Stimulated activated CD8-positive, alpha-beta memory T cell treated with anti-CD3 and anti-CD28 coated beads, Interleukin-4, amount 100 ng/mL, for 48 hours (primary cell): ENCODE data around the gene USP50.
"Not testable (repeated sequence)": the region's sequence is repeated elsewhere in the genome, so short reads cannot be mapped to it uniquely, and the experiment has no call there.

Experiments
- DNase-seq: peaks from one replicate; pipeline ENCODE4 v3.0.0-alpha.2; 2020

Gene USP50

DNA sequence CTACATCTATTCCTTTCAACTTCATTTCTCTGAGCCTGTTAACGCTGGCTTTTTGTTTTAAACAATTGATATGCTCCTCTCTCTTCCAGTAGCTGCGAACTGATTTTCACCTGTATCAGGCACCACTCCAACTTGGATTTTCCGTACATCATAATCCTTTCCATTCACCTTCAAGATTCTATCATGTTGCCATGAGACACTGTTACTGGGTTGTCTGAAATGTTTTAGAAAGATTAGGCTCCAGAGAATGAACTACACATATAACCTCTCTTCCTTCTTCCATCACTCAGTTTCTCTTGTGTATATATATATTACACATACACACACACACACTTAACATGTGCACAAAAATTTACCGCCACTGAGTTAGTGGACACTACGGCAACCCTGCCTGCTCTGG is at the start of gene USP50:
Gene USP50, minus strand, starts transcription at position 101 of the 400 bp plus-strand sequence. CDS start 141 bp downstream, outside the sequence.
- DNase-seq, result no peak

DNA sequence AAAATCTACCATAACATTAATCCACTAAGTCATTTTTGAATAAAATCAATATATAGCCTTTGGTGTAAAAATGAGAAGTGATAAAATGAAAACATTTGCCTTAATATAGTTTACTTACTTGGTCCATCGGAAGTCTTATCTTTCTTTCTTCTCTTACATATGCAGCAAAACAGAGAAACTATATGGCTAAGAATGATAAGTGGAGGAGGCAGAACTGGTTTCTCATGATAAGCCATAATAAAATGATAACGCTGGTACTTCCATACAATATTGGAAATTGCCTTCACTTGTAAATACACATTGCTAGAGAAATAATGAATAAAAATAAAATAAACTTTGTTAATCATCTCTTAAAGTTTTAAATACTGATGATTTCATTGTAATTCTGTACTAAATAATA is 47.8 kb upstream of the USP50 start:
- no peak for DNase-seq

DNA sequence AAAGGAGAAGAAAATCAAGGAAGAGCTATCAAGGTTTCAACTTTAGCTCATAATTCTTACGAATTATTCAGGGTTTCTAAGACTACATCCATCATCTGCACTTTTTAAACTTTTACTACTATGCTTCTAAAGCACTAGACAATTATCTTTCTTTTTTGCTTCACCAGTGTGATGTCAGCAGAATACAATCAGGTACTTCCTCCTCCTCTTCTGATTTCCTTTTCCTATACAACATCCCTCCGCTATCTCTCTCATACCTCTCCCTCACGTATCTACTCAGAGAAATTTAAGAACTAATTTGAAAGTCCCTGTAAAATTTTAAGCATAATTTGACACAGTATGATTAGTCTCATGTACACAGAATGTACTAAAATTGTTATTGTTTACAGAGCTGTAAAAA is 47.3 kb upstream of the USP50 start:
- no peak for DNase-seq

DNA sequence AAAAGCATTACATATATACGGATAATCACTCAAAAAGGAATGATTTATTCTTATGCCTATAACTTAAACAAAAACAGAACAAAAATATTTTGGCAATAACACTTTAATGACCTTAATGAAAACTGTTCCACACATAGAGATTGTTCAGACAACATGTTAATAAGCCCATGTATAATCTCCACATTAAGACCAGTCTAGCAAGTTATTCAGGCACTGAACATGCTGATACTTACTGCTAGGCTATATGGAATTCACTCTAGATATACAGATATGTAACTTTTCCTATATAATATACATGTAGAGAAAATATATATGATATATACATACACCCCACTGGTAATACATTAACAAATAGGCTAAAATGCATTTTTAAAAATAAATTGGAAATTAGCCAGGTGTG is 43.8 kb upstream of the USP50 start:
- DNase-seq, result no peak

DNA sequence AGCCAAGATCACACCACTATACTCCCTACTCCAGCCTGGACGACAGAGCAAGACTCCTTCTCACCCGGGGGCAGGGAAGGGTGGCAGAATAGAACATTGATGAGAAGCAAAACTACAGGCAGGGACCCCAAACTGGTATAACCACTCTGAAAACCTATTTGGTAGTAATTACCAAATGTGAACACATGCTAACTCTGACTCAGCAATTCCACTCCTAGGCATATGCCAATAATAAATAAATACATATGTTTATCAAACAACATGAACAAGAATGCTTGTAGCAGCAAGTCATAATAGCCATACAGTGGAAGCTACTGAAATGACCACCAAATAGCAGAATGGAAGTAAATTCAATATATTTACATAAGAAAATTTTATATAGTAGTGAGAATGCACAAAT is 31.0 kb upstream of the USP50 start:
- DNase-seq, result no peak

DNA sequence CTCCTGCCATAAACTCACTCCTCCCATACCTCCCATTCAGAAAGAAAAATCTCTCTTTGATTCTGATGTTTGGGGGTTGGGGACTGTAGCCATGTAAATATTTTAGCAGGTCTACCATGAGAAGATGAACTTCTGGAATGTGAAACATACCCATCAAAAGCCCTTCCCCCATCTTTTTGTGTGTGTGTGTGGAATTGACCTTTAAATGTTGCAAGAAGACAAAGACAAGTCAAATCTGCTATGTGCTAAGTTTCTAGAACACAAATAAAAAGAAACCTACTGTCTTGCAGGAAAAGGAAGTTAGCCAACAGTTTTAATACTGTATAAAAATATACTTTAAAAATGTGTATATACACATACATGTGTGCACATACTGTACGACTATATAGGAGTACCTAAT is 29.7 kb upstream of the USP50 start:
- no peak for DNase-seq

DNA sequence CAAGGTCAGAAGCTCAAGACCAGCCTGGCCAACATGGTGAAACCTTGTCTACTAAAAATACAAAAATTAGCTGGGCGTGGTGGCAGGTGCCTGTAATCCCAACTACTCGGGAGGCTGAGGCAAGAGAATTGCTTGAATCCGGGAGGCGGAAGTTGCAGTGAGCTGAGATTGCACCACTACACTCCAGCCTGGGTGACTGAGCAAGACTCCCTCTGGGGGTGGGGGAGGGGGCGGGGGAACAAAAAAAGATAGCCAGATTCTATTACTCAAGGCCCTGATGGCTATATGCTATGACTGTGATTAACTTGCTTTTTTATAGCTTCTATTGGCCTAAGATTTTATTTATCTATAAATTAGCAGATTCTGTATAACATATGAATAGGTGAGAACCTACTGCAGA is 27.4 kb upstream of the USP50 start:
- DNase-seq, result not testable (repeated sequence)

DNA sequence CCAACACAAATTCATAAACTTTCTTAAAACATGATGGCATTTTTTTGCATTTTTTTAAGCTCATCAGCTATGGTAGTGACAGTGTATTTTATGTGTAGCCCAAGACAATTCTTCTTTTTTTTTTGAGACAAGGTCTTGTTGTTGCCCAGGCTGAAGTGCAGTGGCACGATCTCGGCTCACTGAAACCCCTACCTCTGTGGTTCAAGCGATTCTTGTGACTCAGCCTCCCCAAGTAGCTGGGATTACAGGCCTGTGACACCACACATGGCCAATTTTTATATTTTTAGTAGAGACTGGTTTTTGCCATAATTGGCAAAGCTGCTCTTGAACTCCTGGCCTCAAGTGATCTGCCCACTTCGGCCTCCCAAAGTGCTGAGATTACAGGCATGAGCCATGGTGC is 17.3 kb upstream of the USP50 start:
- no peak for DNase-seq

DNA sequence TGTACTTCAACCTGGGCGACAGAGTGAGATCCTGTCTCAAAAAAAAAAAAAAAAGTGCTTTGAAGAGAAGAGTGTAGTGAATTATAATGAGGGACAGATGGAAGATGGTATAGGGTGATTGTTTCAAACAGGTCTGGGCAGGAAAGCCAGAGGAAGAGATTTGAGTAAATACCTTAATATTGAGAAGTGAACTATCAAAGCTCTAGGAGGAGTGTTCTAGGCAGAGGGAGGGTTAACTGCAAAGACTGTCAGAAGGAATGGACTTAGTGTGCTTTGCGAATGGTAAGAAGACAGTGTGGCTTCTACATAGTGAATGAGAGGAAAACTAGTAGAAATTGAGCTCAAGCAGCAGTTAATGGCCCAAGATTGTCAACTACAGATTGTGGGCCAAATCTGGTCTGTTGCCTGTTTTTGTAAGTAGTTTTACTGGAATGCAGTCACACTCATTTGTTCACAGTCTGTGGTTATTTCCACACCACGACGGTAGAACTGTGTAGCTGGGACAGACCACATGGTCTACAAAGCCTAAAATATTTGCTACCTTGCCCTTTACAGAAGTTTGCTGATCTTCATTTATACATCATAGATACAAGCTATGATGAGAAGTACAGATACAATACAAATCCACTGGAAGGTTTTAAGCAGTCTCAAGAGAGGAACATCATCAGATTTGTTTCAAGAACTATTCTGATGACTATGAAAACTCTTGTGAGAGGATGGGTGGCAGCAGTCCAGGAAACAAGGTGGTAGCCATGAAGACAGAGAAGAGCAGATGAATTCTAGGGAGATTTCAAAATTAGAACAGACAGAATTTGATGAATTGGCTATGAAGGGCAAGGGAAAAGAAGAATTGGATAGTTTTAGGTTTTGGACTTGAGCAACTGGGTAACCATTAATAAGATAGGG is 16.5 kb upstream of the USP50 start:
- no peak for DNase-seq

DNA sequence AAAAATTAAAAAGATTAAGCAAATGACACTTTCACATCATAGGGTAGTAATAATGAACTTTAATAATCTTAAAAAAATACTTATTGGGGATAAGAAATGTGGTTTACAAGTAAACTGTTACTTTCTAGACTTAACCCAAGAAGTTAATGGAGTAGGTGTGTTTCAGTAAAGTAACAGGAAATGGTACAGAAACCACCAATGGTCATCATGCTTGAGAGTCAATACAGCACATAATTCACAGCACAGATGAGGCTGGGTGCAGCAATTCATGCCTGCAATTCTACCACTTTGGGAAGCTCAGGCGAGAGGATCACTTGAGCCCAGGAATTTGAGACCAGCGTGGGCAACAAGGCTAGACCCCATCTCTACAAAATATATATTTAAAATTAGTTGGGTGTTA is 11.5 kb upstream of the USP50 start:
- no peak for DNase-seq

DNA sequence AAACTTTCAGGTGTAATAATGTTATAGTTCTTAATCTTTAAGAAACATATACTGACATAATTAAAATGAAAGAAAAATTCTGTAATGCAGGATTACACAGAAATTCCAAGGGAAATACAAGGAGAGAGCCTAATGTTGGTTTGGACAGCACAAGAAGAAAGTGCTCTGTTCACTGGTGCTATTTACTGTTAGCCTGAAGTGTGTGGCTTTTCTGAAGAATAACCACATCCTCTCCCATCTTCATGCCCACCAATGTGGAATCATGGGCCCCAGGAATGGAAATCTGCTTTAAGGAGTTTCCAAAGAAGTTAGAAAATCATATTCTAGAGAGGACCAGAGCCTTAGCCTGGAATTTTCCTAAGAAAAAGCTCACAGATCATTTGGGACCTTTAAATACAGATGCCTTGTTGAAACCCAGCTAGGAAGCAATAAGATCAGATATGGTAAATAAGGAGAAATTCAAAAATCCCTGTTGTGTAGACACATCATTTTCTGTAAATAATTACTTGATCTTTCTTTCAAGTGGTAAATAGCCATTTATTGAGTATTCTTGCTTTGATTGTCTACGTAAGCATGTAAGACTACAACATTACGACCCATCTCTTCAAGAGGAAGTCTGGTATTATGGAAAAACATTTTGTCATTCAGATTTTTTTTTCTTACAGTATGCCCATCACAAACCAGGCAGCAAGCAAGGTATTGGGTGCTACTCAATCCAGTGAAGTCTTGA is 10.3 kb upstream of the USP50 start:
- DNase-seq, result no peak

DNA sequence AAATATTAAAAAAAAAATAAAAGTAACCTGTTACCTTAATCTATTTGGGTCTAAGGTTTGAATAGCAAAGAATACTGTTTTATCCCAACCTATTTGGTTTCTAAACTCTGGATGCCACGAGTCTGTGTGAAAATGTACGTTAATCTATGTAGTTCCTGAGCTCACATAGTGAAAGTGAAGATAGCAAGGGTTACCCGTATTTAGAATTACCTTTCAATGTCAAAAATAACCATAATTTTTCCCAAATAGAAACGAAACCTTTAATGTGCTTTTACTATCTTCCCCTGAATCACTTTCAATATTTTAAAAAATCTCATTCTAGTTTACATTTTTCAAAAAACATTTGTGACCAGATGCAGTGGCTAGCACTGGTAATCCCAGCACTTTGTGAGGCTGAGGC is 5.8 kb upstream of the USP50 start:
- no peak for DNase-seq

DNA sequence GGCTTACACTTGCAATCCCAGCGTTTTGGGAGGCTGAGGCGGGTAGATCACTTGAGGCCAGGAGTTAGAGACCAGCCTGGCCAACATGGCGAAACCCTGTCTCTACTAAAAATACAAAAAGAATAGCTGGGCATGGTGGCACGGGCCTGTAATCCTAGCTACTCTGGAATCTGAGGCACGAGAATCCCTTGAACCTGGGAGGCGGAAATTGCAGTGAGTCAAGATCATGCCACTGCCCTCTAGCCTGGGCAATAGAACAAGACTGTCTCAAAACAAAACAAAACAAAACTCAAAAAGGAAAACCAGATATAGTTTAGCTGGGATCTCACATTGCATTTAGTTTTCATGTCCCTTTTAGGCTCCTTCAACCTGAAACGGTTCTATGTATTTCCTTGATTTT is 2.9 kb upstream of the USP50 start:
- DNase-seq, result no peak

DNA sequence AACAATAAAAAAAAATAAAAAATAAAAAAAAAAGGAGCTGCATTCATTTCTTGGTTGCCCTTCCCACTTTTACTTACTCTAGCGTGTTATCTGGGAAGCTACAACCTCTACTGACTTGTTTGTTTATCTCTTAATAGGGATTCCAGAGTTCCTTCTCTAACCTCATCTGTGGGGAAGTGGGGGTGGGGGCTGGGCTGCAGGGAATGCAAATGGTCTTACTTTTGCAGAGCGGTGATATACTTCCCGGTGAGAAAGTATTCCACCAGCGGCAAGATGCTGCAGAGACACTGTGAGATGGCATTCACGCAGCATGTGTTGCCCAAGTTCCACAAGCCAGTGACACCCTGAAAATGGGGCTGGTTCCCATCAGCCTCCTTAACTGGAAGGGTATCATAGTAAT is 2.1 kb downstream of the USP50 start:
- no peak for DNase-seq

DNA sequence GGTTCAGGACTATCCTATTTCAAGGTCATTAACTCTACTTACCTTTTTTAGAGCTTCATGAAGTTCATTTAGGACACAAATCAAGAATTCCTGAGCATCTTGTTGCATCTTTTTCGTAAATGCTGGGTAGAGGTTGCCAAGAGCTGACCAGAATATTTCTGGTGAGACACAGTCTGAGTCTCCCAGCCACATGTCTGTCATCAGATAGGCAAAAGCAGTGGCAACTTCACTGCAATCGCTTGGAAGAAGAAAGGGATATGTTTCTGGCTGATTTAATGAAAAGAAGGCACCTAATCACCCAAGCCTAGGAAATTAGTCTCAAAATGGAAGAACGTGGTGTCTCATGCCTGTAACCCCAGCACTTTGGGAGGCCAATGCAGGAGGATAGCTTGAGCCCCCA is 2.9 kb downstream of the USP50 start:
- no peak for DNase-seq

DNA sequence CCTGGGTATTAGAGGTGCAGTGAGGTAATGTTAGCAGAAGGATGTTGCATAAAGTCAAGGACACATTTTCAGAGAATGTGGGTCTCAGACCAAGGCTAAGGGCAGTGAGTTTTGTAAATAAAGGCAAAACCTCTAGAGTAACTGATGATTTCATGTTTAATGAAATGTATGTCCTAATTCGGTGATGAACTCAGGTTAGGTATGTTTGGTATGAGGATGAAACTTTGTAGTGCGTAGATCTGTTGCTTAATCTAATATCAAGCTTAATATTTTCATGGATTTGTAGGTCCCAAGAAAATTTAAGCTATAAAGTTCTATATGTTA is 3.6 kb downstream of the USP50 start:
- DNase-seq, result no peak

DNA sequence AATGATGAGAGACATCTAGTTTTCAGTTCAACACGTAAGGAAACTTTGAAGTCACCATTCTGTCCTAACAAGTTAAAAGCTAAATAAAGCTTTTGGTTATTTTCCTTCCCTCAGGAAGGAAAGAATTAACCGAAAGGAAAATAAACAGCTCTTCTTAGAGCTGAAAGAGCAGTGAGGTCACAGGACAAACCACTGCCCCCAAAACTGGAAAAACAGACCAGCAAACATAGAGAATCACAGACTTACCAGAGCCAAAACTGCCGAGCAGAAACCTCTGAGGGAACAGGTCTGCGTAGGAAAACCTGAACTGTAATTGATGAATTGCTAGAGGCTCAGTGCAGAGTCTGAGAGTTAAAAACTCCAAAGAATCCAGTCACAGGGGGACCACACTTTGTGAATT is 14.7 kb downstream of the USP50 start:
- no peak for DNase-seq

DNA sequence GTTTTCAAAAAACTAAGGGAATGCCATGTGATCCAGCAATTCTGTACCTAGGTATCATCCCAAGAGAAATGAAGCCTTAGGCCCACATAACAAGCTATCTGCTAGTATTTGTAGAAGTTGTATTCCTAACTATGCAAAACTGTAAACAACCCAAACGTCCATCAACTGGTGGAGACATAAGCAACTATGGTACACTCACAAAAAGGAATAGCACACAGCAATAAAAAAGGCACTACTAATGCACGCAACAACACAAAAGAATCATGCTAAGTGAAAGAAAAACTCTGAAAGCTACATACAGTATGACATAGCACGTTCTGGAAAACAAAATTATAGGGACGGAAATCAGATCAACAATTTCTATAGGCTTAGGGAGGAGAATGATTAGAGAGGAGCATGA is 15.3 kb downstream of the USP50 start:
- DNase-seq, result no peak

DNA sequence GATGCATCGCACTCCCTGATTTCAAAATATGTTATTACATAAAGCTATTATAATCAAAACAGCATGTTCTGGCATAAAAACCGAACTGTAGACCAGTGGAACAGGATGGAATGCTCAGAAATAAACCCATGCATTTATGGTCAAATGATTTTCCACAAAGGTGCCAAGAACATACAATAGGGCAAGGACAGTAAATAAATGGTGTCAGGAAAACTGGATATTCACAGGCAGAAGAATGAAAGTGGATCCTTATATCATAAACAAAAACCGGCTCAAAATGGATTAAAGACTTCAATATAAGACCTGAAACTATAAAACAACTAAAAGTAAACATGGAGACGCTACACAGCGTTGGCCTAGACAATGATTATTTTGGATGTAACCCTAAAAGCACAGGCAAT is 22.6 kb downstream of the USP50 start:
- no peak for DNase-seq

DNA sequence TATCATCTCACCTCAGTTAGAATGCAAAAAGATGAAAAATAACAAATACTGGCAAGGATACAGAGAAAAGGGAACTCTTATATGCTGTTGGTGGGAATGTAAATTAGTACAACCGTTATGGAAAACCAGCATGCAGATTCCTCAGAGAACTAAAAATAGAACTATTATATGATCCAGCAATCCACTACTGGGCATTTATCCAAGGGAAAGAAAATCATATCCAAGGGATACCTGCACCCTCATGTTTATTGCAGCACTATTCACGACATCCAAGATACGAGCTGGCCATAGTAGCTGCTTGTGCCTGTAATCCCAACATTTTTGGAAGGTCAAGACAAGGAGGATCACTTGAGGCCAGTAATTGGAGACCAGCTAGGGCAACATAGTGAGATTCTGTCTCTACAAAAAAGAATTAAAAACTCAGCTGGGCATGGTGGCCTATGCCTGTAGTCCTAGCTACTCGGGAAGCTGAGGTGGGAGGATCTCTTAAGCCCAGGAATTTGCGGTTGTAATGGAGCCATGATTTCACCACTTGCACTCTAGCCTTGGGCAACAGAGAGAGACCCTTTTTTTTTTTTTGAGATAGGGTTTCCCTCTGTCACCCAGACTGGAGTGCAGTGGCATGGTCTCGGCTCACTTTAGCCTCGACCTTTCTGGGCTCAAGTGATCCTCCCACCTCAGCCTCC is 26.6 kb downstream of the USP50 start:
- no peak for DNase-seq

DNA sequence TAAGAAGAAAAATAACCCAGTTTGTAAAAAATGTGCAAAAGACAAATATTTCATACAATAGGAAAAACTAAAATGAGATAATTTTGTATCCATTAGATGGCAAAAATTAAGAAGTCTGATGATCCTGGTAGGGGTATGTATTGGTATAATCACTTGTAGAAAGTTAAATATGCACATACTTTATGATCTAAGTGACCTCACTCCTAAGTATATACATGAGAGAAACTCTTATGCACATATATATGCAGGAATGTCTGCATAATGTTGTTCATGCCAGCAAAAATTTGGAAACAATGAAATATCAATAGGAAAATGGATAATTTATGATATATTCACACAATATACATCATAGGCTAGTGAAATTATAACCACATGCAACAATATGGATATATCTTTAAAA is 33.5 kb downstream of the USP50 start:
- DNase-seq, result no peak

DNA sequence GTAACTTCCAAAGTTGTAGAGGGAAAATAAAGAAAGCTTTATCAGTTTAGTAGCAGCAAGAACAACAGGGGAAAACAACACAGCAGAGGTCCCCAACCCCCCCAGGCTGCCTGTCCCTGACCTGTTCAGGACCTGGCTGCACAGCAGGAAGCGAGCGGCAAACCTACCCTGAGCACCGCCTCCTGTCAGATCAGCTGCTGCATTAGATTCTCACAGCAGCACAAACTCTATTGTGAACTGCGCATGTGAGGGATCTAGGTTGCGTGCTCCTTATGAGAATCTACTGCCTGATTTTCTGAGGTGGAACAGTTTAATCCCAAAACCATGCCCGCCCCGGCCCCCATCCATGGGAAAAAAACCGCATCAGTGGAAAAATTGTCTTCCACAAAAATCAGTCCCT is 40.3 kb downstream of the USP50 start:
- DNase-seq, result no peak

DNA sequence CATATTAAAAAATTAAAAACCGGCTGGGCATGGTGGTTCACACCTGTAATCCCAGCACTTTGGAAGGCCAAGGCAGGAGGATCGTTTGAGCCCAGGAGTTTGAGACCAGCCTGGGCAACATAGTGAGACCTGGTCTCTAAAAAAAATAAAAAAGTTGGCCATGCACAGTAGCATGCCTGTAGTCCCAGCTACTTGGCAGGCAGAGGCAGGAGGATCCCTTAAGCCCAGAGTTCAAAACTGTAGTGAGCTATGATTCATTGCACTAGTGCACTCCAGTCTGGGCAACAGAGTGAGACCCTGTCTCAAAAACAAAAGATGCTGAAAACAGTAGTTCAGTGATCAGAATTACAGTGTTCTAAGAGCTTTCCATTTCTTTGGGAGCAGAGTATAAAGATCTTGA is 40.8 kb downstream of the USP50 start:
- not testable (repeated sequence) for DNase-seq

DNA sequence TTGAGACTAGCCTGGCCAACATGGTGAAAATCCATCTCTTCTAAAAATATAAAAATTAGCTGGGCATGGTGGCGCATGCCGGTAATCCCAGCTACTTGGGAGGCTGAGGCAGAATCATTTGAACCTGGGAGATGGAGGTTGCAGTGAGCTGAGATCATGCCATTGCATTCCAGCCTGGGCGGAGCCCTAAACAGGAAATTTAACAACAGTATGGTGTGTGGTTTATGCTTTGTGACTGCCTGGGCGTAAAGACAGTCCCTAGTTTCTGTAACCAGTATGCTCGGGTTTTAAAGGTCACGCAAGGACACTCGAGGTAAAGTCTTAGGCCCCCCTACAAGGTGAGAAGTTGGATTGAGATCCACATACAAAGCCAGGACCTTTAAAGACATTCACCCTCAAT is 43.3 kb downstream of the USP50 start:
- no peak for DNase-seq
